ENCODE measurements around the gene SH2D7. TPM values are rescaled to one million over a fixed set of nuclear protein-coding genes. Genes with fewer than 3 reads are reported as not detected.

The SH2D7 gene
- total RNA-seq, 1 donor from 2014 or later: not detected

GRCh38 chr15:78101423-78102105 lies 9.2 kb downstream of the SH2D7 start:
- ATAC-seq (no peak), DNase-seq (ENCODE audit: low spot score) (no peak)

GRCh38 chr15:78102211-78102610 lies 9.8 kb downstream of the SH2D7 start:
- no peak for DNase-seq (ENCODE audit: low spot score)

GRCh38 chr15:78102741-78103140 lies 10.4 kb downstream of the SH2D7 start:
- DNase-seq (ENCODE audit: low spot score) (no peak), ATAC-seq (no peak)

More at GRCh38 chr15:78102211-78102610, 9.8 kb downstream of the SH2D7 start:
- ATAC-seq: no peak

- DNase-seq (ENCODE audit: low spot score) (no peak), ATAC-seq (no peak)
Observed at GRCh38 chr15:78103406-78104118, 11.2 kb downstream of the SH2D7 start.

GRCh38 chr15:78104119-78104479 lies 11.7 kb downstream of the SH2D7 start:
- DNase-seq (ENCODE audit: low spot score) (no peak), ATAC-seq (no peak)

- DNase-seq (ENCODE audit: low spot score) (no peak), ATAC-seq (no peak)
Observed at GRCh38 chr15:78104566-78105475, 12.5 kb downstream of the SH2D7 start.

- DNase-seq (ENCODE audit: low spot score): no peak
- no peak for ATAC-seq
Observed at GRCh38 chr15:78105476-78106241, 13.3 kb downstream of the SH2D7 start.

GRCh38 chr15:78107471-78107870 lies 15.1 kb downstream of the SH2D7 start:
- DNase-seq (ENCODE audit: low spot score) (no peak), ATAC-seq (no peak)

GRCh38 chr15:78108300-78109084 lies 16.1 kb downstream of the SH2D7 start:
- DNase-seq (ENCODE audit: low spot score): peak; percentile 84
- ATAC-seq: peak; percentile 96

- ATAC-seq (no peak), DNase-seq (ENCODE audit: low spot score) (no peak)
Observed at GRCh38 chr15:78109156-78109555, 16.8 kb downstream of the SH2D7 start.

GRCh38 chr15:78110096-78110495 lies 17.7 kb downstream of the SH2D7 start:
- no peak for ATAC-seq
- DNase-seq (ENCODE audit: low spot score): no peak

- DNase-seq (ENCODE audit: low spot score) (no peak), ATAC-seq (no peak)
Observed at GRCh38 chr15:78110916-78111475, 18.6 kb downstream of the SH2D7 start.

- DNase-seq (ENCODE audit: low spot score): no peak
- ATAC-seq: no peak
Observed at GRCh38 chr15:78111788-78112187, 19.4 kb downstream of the SH2D7 start.

- ATAC-seq: no peak
- DNase-seq (ENCODE audit: low spot score): no peak
Observed at GRCh38 chr15:78112551-78112950, 20.2 kb downstream of the SH2D7 start.

GRCh38 chr15:78120523-78120922 lies 28.2 kb downstream of the SH2D7 start:
- DNase-seq (ENCODE audit: low spot score): no peak
- no peak for ATAC-seq

- DNase-seq (ENCODE audit: low spot score) (no peak), ATAC-seq (no peak)
Observed at GRCh38 chr15:78125267-78125666, 32.9 kb downstream of the SH2D7 start.

GRCh38 chr15:78127882-78128281 lies 35.5 kb downstream of the SH2D7 start:
- DNase-seq (ENCODE audit: low spot score) (no peak), ATAC-seq (peak; percentile 19)

GRCh38 chr15:78129077-78129750 lies 36.9 kb downstream of the SH2D7 start:
- ATAC-seq (no peak), DNase-seq (ENCODE audit: low spot score) (no peak)

GRCh38 chr15:78129751-78130287 lies 37.5 kb downstream of the SH2D7 start:
- ATAC-seq (no peak), DNase-seq (ENCODE audit: low spot score) (no peak)

All from left lobe of liver (tissue), 2 donors.